8988T (cell line): ENCODE results near the gene GRIA2.

ENCODE experiments used
- DNase-seq: peaks from one replicate; pipeline ENCODE4 v3.0.0; 2011

The GRIA2 gene

DNA sequence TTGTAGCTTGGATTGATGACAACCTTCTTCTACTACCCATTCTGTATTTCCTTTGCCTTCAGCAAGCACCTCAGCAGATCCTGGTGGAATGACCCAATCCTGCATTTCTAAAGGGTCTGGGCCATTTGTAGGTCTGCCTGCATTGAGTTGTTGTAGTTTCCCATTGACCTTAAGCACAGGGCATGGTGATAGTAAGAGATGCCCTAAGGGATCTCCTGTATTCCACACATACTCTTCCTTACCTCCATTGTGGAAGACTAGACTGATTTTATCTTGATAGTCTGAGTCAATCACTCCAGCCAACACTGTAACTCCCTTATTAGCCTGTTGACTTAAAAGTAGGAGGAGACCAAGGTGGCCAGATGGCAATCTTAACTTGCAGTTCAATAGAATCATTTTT, 184.5 kb downstream of the GRIA2 start:
- DNase-seq, result no peak
